IMR-90 (cell line): Measurements from ENCODE around the gene USO1. TPM values are rescaled to one million over a fixed set of nuclear protein-coding genes. Genes with fewer than 3 reads are reported as not detected.
A peak's percentile ranks its signal among the peaks of the same experiment; 100 is the strongest.

Experiments used
- ATAC-seq: fragments of 200-7000 bp; cut with Tn5 transposase; 2 replicates; pipeline ENCODE4 v1.9.1; 2020; ENCODE audit warnings: low read depth, mild to moderate bottlenecking, moderate library complexity
- BruUV-seq: library from RNA; stranded (reverse); fragments of 400-500 nt; replicated peaks from 2 replicates; lab custom pipeline; 2021; lab: Mats Ljungman, UMichigan
- CTCF ChIA-PET: fragments of 300-600 bp; formaldehyde crosslinking; extraction: SDS; loops from one replicate; lab custom pipeline; 2021; ENCODE audit warnings: antibody characterized with exemption; lab: Yijun Ruan, JAX
- POLR2A ChIA-PET: fragments of 300-600 bp; sonication (Branson Sonifier 250); formaldehyde crosslinking; loops from one replicate; lab custom pipeline; 2022; ENCODE audit warnings: antibody characterized with exemption; ENCODE audit not compliant: unreplicated experiment; lab: Charles Lee
- DNase-seq: peaks from one replicate; pipeline ENCODE4 v3.0.0; 2013
- H2AFZ ChIP-seq: replicated peaks from 2 replicates; pipeline ENCODE3; 2013; ENCODE audit warnings: low read length, mild to moderate bottlenecking; ENCODE audit not compliant: poor library complexity
- H2AK5ac ChIP-seq: 2 replicates; pipeline ENCODE4 v1.6.1; 2013; ENCODE audit warnings: low read depth, low read length, inconsistent platforms
- H2AK9ac ChIP-seq: replicated peaks from 2 replicates; pipeline ENCODE3; 2013; ENCODE audit warnings: mild to moderate bottlenecking, low read depth, low read length, moderate library complexity; ENCODE audit not compliant: poor library complexity
- H2BK120ac ChIP-seq: 2 replicates; pipeline ENCODE4 v1.6.1; 2013; ENCODE audit warnings: low read depth, low read length, inconsistent platforms
- H2BK15ac ChIP-seq: 3 replicates; pipeline ENCODE4 v1.6.1; 2013; ENCODE audit warnings: low read depth, low read length, inconsistent platforms
- H2BK20ac ChIP-seq: 2 replicates; pipeline ENCODE4 v1.6.1; 2013; ENCODE audit warnings: low read depth, mild to moderate bottlenecking, inconsistent platforms, low read length, moderate library complexity
- H2BK5ac ChIP-seq: 2 replicates; pipeline ENCODE4 v1.6.1; 2013; ENCODE audit warnings: mild to moderate bottlenecking, low read depth, low read length, inconsistent platforms; ENCODE audit not compliant: poor library complexity, severe bottlenecking
- H3K14ac ChIP-seq: replicated peaks from 2 replicates; pipeline ENCODE4 v1.6.1; 2013; ENCODE audit warnings: low read depth, low read length, inconsistent platforms
- H3K18ac ChIP-seq: 2 replicates; pipeline ENCODE4 v1.6.1; 2013; ENCODE audit warnings: low read depth, low read length, control low read depth
- H3K23ac ChIP-seq: 2 replicates; pipeline ENCODE4 v1.6.1; 2013; ENCODE audit warnings: low read depth, low read length, inconsistent platforms
- H3K27ac ChIP-seq: 2 replicates; pipeline ENCODE4 v1.5.1; 2013; ENCODE audit warnings: mild to moderate bottlenecking, control low read depth, low read length; ENCODE audit not compliant: insufficient read depth
- H3K27me3 ChIP-seq: 2 replicates; pipeline ENCODE4 v1.6.1; 2013; ENCODE audit warnings: low read length; ENCODE audit not compliant: control insufficient read depth, insufficient read depth
- H3K36me3 ChIP-seq: 2 replicates; pipeline ENCODE4 v1.6.1; 2013; ENCODE audit warnings: low read length, mixed read lengths; ENCODE audit not compliant: control insufficient read depth, insufficient read depth
- H3K4ac ChIP-seq: 2 replicates; pipeline ENCODE4 v1.6.1; 2013; ENCODE audit warnings: low read depth, low read length, inconsistent platforms
- H3K4me1 ChIP-seq: 2 replicates; pipeline ENCODE4 v1.6.1; 2013; ENCODE audit warnings: low read length, mixed read lengths; ENCODE audit not compliant: control insufficient read depth, insufficient read depth
- H3K4me2 ChIP-seq: 2 replicates; pipeline ENCODE4 v1.6.1; 2013; ENCODE audit warnings: low read depth, mild to moderate bottlenecking, control low read depth, low read length, moderate library complexity
- H3K4me3 ChIP-seq: 2 replicates; pipeline ENCODE4 v1.5.1; 2013; ENCODE audit warnings: low read depth, mild to moderate bottlenecking, control low read depth, low read length, moderate library complexity; ENCODE audit not compliant: insufficient read depth
- H3K56ac ChIP-seq: 2 replicates; pipeline ENCODE4 v1.6.1; 2013; ENCODE audit warnings: low read length, inconsistent platforms; ENCODE audit not compliant: insufficient read depth; ENCODE audit errors: extremely low read depth
- H3K79me1 ChIP-seq, 2 experiments: 2 replicates each; pipeline ENCODE4 v1.6.1; 2013; ENCODE audit warnings: low read length in 2 of 2, inconsistent platforms in 1 of 2, low read depth in 1 of 2
- H3K9ac ChIP-seq: 2 replicates; pipeline ENCODE4 v1.6.1; 2013; ENCODE audit warnings: low read depth, low read length, control low read depth
- H3K9me1 ChIP-seq: 2 replicates; pipeline ENCODE4 v1.6.1; 2013; ENCODE audit warnings: low read length, inconsistent platforms; ENCODE audit not compliant: insufficient read depth
- H3K9me3 ChIP-seq: 2 replicates; pipeline ENCODE4 v1.6.1; 2013; ENCODE audit warnings: low read length; ENCODE audit not compliant: control insufficient read depth, insufficient read depth
- H4K20me1 ChIP-seq: 2 replicates; pipeline ENCODE4 v1.6.1; 2013; ENCODE audit warnings: low read length, inconsistent platforms; ENCODE audit not compliant: insufficient read depth
- H4K5ac ChIP-seq: 2 replicates; pipeline ENCODE4 v1.6.1; 2013; ENCODE audit warnings: mild to moderate bottlenecking, low read depth, low read length, control low read depth
- H4K8ac ChIP-seq, 2 experiments: 2 replicates each; pipeline ENCODE4 v1.6.1; 2013; ENCODE audit warnings: low read depth in 2 of 2, low read length in 2 of 2, control low read depth in 1 of 2, inconsistent platforms in 1 of 2
- H4K91ac ChIP-seq: 2 replicates; pipeline ENCODE4 v1.6.1; 2013; ENCODE audit warnings: low read depth, low read length, inconsistent platforms; ENCODE audit not compliant: insufficient read depth
- CEBPB ChIP-seq: IDR thresholded peaks from 2 replicates; pipeline ENCODE4 v1.6.1; 2012; ENCODE audit warnings: low read depth, low read length, improper control_type of control experiment
- MXI1 ChIP-seq: IDR thresholded peaks from 2 replicates; pipeline ENCODE4 v1.6.1; 2012; ENCODE audit warnings: low read depth, mild to moderate bottlenecking, low read length, moderate library complexity, borderline replicate concordance
- SMC3 ChIP-seq: fragments of 150-350 bp; IDR thresholded peaks from 2 replicates; pipeline ENCODE4 v1.6.1; 2016; ENCODE audit warnings: low read depth, mild to moderate bottlenecking, antibody characterized with exemption, low read length, moderate library complexity
- WGBS, 2 experiments: methylation state at CpG; one replicate each; pipeline versions ENCODE4 v1.1.5 to v1.1.7; 2013; ENCODE audit warnings: missing lambda C conversion rate in 2 of 2; ENCODE audit not compliant: insufficient read length in 1 of 2; ENCODE audit errors: extremely low coverage in 2 of 2; 5-methylcytosine and 5-hydroxymethylcytosine counted together
- dilution Hi-C: fragments of 300-500 bp; cut with HindIII; formaldehyde crosslinking; loops from one replicate; pipeline ENCODE4 v1.14.3; 2018; ENCODE audit warnings: low sequenced_read_pairs; ENCODE audit not compliant: unreplicated experiment
- in situ Hi-C: fragments of 300-500 bp; cut with MboI; formaldehyde crosslinking; loops from 3 replicates; pipeline ENCODE4 v1.14.3; 2019; ENCODE audit warnings: low sequenced_read_pairs, inconsistent platforms, mixed read lengths
- intact Hi-C: fragments of 100-400 bp; cut with micrococcal nuclease; formaldehyde crosslinking; loops from 2 replicates; pipeline ENCODE4 v1.10.0; 2022
- polyA plus RNA-seq, 3 experiments: library from polyadenylated mRNA; depleted of rRNA; stranded (reverse); fragments of >200 nt; gene quantifications; 2 replicates each; pipeline ENCODE4 v1.2.3, GENCODE V29; 2012; ENCODE audit warnings: low replicate concordance in 1 of 3
- total RNA-seq: library from RNA; depleted of rRNA; stranded (reverse); fragments of >200 nt; gene quantifications from 2 replicates; pipeline ENCODE4 v1.2.3, GENCODE V29; 2012

The USO1 gene
- total and polyA plus RNA-seq, 2 of the 4 experiments (the other 2 are of a cell fraction) = 63.7 to 121 TPM

GRCh38 chr4:75729836-75730235 is 5.5 kb downstream of the USO1 start:
- Histone ChIP-seq H3K4me3 (no peak overlapping the region), H3K9ac (no peak overlapping the region), H3K9me3 (no peaks in the 10 kb centered on the region), H4K91ac (no peak overlapping the region), H3K4me1 (peaks cover 6% of the 10 kb centered on the region), H3K9me1 (peaks cover 3% of the 10 kb centered on the region), H3K4ac (no peak overlapping the region), H3K56ac (no peak overlapping the region), H2BK20ac (no peak overlapping the region), H4K5ac (no peak overlapping the region), H4K20me1 (peaks cover 33% of the 10 kb centered on the region), H2AK9ac (no peak overlapping the region), H3K18ac (no peak overlapping the region), H2AFZ (no peak overlapping the region), H3K4me2 (peak overlapping the region; percentile 34), H2BK5ac (no peak overlapping the region), H3K27me3 (no peaks in the 10 kb centered on the region), H3K14ac (no peak overlapping the region), H2BK120ac (no peak overlapping the region), H3K79me1 (peaks cover 7 to 41% of the 10 kb centered on the region in 2 experiments; a peak in 2 of 4 replicates), H3K23ac (no peak overlapping the region), H4K8ac (no peak overlapping the region), H2BK15ac (no peak overlapping the region), H3K36me3 (no peaks in the 10 kb centered on the region), H3K27ac (no peak overlapping the region), H2AK5ac (no peak overlapping the region)
- ChIA-PET CTCF (no interaction called here), POLR2A (no interaction called here)
- no TSS peak for BruUV-seq
- intact Hi-C loops (no loop called here), dilution Hi-C loops (no loop called here), in situ Hi-C loops (no loop called here)
- WGBS, 2 experiments = no CpG with 5 or more reads among the region's 3 CpGs
- DNase-seq = no peak
- no peak for ATAC-seq
- 0 out of 2 replicates have a peak, but pooled peaks have one; percentile 22 for TF ChIP-seq CEBPB
- no peak for TF ChIP-seq SMC3
- no peak for TF ChIP-seq MXI1
